LNCAP (cell line): ENCODE results near the gene CFAP157.

Experiments
- CTCF ChIP-seq: fragments of 450-650 bp; IDR thresholded peaks from 2 replicates; pipeline ENCODE4 v1.5.1; 2017; ENCODE audit warnings: mild to moderate bottlenecking

The CFAP157 gene

GRCh38 chr9:127729522-127730256 lies 22.9 kb downstream of the CFAP157 start:
- no peak for TF ChIP-seq CTCF

GRCh38 chr9:127730262-127730661 lies 23.5 kb downstream of the CFAP157 start:
- TF ChIP-seq CTCF = no peak

GRCh38 chr9:127730799-127731410 lies 24.1 kb downstream of the CFAP157 start:
- TF ChIP-seq CTCF = no peak

GRCh38 chr9:127731938-127732337 lies 25.1 kb downstream of the CFAP157 start:
- no peak for TF ChIP-seq CTCF

GRCh38 chr9:127732444-127732843 lies 25.7 kb downstream of the CFAP157 start:
- no peak for TF ChIP-seq CTCF

GRCh38 chr9:127733614-127734013 lies 26.8 kb downstream of the CFAP157 start:
- no peak for TF ChIP-seq CTCF

GRCh38 chr9:127734247-127734746 lies 27.5 kb downstream of the CFAP157 start:
- peak; percentile 91 for TF ChIP-seq CTCF
